Activated B cell treated with CpG ODN at 0.5 μM for 24 hours (primary cell): ENCODE measurements around the gene GID8. TPM values are rescaled to one million over a fixed set of nuclear protein-coding genes. Genes with fewer than 3 reads are reported as not detected.

Experiments
- ATAC-seq: fragments of 200-7000 bp; cut with Tn5 transposase; one replicate; pipeline ENCODE4 v1.10.0; 2021; ENCODE audit warnings: low read depth, mild to moderate bottlenecking, moderate library complexity
- CTCF ChIA-PET: fragments of 350-600 bp; sonication (Branson Sonifier 250); formaldehyde crosslinking; loops from one replicate; lab custom pipeline; 2021; ENCODE audit warnings: antibody characterized with exemption; lab: Charles Lee
- POLR2A ChIA-PET: fragments of 350-600 bp; sonication (Branson Sonifier 250); formaldehyde crosslinking; loops from one replicate; lab custom pipeline; 2021; ENCODE audit warnings: antibody characterized with exemption; lab: Charles Lee
- DNase-seq: peaks from one replicate; pipeline ENCODE4 v3.0.0; 2022
- H3K27ac Mint-ChIP-seq: one replicate; pipeline ENCODE4 v1.8.0; 2020; ENCODE audit warnings: mixed read lengths
- H3K27me3 Mint-ChIP-seq: one replicate; pipeline ENCODE4 v1.8.0; 2021; ENCODE audit warnings: mixed read lengths
- H3K36me3 Mint-ChIP-seq: one replicate; pipeline ENCODE4 v1.8.0; 2021; ENCODE audit warnings: low read depth, mixed read lengths
- H3K4me1 Mint-ChIP-seq: one replicate; pipeline ENCODE4 v1.8.0; 2021; ENCODE audit warnings: mixed read lengths
- H3K4me3 Mint-ChIP-seq: one replicate; pipeline ENCODE4 v1.8.0; 2020; ENCODE audit warnings: mild to moderate bottlenecking, mixed read lengths
- H3K9me3 Mint-ChIP-seq: one replicate; pipeline ENCODE4 v1.8.0; 2020; ENCODE audit warnings: mixed read lengths
- intact Hi-C: fragments of 100-400 bp; cut with micrococcal nuclease; formaldehyde crosslinking; loops from one replicate; pipeline ENCODE4 v1.15.1; 2024
- total RNA-seq: library from RNA; stranded (reverse); gene quantifications from 2 replicates; pipeline ENCODE4 v1.2.3, GENCODE V29; 2022
- TF ChIP-seq, protein P1 (sequence below): fragments of 200-600 bp; IDR thresholded peaks from one replicate; pipeline ENCODE4 v1.8.0; 2022; ENCODE audit warnings: antibody characterized with exemption, mild to moderate bottlenecking

The GID8 gene
- total RNA-seq, 1 donor from 2014 or later = 43.1 TPM

DNA sequence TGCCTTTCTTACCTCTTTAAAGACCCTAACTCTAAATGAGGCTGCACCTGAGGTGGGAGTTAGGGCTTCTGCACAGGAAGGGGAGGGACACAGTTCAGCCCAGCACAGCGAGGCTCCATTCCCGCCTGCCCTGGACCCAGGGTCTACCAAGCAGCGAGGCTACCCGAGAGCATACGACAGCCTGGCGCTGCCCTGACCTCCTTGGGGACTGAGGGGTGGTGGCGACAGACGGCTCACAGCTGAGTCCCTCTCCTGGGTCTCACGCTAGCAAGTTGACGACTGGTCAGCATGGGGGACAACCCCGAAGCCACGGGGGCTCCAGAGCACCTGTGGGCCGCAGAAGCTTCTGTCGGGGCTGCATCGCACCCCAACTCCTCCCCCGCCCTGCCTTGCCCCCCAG, 38.9 kb downstream of the GID8 start:
- Mint-ChIP-seq H3K27ac (no peak overlapping the region), H3K27me3 (peaks cover 27% of the 10 kb centered on the region), H3K36me3 (no peaks in the 10 kb centered on the region), H3K4me3 (peak overlapping the region; percentile 67), H3K9me3 (no peaks in the 10 kb centered on the region), H3K4me1 (peaks cover 53% of the 10 kb centered on the region)
- ATAC-seq (no peak), DNase-seq (no peak)
- intact Hi-C loops = loop anchor here (1.0 to 5.0 kb wide), 4 partner anchors 23 to 675 kb away; partner anchors contain the start of genes ADRM1 and DIDO1
- ChIA-PET POLR2A (interaction anchor here (1.6 to 2.2 kb wide), 3 partner anchors 23 to 39 kb away, joined by 6 to 23 read pairs (median 10); partner anchors contain the start of gene GID8), CTCF (interaction anchor here (1.2 to 1.8 kb wide), 3 partner anchors 30 to 76 kb away, joined by 4 to 6 read pairs (median 4); partner anchors contain the start of gene BHLHE23)
- TF ChIP-seq, protein P1, sequence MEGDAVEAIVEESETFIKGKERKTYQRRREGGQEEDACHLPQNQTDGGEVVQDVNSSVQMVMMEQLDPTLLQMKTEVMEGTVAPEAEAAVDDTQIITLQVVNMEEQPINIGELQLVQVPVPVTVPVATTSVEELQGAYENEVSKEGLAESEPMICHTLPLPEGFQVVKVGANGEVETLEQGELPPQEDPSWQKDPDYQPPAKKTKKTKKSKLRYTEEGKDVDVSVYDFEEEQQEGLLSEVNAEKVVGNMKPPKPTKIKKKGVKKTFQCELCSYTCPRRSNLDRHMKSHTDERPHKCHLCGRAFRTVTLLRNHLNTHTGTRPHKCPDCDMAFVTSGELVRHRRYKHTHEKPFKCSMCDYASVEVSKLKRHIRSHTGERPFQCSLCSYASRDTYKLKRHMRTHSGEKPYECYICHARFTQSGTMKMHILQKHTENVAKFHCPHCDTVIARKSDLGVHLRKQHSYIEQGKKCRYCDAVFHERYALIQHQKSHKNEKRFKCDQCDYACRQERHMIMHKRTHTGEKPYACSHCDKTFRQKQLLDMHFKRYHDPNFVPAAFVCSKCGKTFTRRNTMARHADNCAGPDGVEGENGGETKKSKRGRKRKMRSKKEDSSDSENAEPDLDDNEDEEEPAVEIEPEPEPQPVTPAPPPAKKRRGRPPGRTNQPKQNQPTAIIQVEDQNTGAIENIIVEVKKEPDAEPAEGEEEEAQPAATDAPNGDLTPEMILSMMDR = no peak

DNA sequence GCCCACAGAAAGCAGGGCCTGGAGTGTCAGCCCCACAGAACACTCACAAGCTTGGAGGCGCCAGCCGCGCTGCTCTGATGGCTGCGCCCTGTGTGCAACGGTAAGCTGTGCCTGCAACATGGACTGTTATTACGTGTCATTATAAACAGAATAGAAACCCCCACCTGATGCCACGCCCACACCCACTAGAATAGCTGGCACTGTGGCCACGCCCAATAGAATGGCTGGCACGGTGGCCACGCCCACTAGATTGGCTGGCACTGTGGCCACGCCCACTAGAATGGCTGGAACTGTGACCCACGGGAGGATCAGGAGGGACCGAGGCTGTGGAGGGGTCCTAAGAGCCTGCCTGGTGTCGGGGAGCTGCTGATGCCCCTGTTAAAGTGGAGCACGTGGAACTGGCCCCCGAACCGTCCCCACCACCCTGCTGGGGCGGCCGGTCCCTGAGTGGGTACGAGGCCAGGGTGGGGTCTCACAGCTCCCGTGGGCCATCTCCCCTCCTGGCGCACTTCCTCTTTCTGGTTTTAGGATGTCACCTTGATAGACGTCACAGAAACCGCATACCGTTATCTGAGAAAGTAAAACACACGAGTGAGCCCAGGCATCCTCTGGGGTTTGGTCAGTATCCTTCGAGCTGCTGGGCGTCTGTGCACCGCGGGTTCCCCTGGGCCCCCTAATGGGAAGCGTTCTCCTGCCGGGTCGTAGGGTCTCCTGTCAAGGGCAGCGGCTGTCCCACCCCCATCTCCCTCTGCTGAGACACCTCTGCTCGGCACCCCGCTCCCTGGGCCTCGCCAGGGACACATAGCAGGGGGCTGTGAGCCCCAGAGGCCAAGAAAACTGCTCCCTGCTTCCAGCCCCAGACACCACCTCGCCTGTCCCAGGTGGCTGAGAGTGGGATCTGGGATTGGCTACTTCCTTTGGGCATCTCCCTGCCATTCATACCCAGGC, 39.9 kb downstream of the GID8 start:
- peak overlapping the region; percentile 70 for H3K27ac Mint-ChIP-seq
- H3K36me3 Mint-ChIP-seq = no peaks in the 10 kb centered on the region
- H3K27me3 Mint-ChIP-seq = peaks cover 23% of the 10 kb centered on the region
- H3K9me3 Mint-ChIP-seq = no peaks in the 10 kb centered on the region
- DNase-seq = peak; percentile 84
- ATAC-seq = peak; percentile 81
- peaks cover 51% of the 10 kb centered on the region for H3K4me1 Mint-ChIP-seq
- peak overlapping the region; percentile 67 for H3K4me3 Mint-ChIP-seq
- POLR2A ChIA-PET = interaction anchor here (0.6 to 2.2 kb wide), 6 partner anchors 24 to 589 kb away, joined by 3 to 23 read pairs (median 6); partner anchors contain the start of genes DIDO1, GID8 and TCFL5
- CTCF ChIA-PET = interaction anchor here (0.8 to 2.5 kb wide), 5 partner anchors 29 to 77 kb away, joined by 3 to 11 read pairs (median 4); partner anchors contain the start of gene BHLHE23
- TF ChIP-seq, protein P1 = no peak
- intact Hi-C loops = loop anchor here (1.0 to 5.0 kb wide), 4 partner anchors 24 to 676 kb away; partner anchors contain the start of genes ADRM1 and DIDO1

DNA sequence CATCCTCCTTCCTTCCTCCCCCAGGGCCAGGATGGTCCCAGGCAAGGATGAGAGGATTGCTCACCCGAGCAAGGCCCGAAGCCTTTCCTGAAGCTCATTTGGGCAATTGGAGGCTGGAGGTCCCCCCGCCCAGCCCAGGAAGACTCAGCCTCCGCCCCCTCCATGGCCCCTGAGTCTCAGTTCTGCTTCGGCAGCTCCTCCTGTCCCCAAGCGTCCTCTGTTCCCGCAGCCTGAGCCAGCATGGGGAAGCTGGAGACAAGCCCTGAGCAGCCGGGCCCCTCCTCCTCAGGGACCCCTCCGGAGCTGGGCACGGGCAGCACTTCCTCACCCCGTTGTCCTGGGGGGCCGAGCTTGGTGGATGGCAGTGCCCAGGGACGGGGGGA, 40.6 kb downstream of the GID8 start:
- intact Hi-C loops = loop anchor here (5.0 kb wide), 1 partner anchor 676 kb away; the partner anchor contains the start of gene ADRM1
- Mint-ChIP-seq H3K36me3 (no peaks in the 10 kb centered on the region), H3K4me3 (peak overlapping the region; percentile 67), H3K27me3 (peaks cover 27% of the 10 kb centered on the region), H3K9me3 (no peaks in the 10 kb centered on the region), H3K4me1 (peaks cover 51% of the 10 kb centered on the region), H3K27ac (peak overlapping the region; percentile 56)
- TF ChIP-seq, protein P1 = no peak
- ChIA-PET CTCF (interaction anchor here (0.8 to 2.5 kb wide), 4 partner anchors 29 to 77 kb away, joined by 3 to 11 read pairs (median 4); partner anchors contain the start of gene BHLHE23), POLR2A (interaction anchor here (1.3 to 2.2 kb wide), 4 partner anchors 25 to 117 kb away, joined by 5 to 23 read pairs (median 8); partner anchors contain the start of genes GID8 and TCFL5)
- ATAC-seq (no peak), DNase-seq (no peak)

DNA sequence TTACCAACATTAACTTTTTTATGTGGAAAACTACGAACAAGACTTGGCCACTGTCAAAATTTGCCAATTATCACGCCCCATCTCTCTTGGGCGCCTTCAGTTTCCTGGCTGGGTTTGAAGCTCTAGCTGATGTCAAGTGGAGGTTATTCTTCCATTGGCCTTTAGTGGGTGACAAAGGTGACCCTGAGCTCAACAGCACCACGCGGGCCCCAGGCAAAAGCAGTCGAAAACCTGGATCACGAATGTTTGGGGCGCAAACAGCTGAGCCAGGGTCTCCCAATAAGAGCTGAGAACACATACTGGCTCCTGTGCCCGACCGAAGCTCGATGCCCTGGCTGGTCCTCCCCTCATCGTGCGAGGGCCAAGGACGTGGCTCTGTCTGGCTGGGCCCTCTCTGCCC, 41.4 kb downstream of the GID8 start:
- POLR2A ChIA-PET = interaction anchor here (0.8 kb wide), 1 partner anchor 80 kb away, joined by 3 read pairs; no protein-coding TSS in a partner anchor
- Mint-ChIP-seq H3K4me1 (peaks cover 51% of the 10 kb centered on the region), H3K27ac (no peak overlapping the region), H3K4me3 (no peak overlapping the region), H3K36me3 (no peaks in the 10 kb centered on the region), H3K27me3 (peaks cover 26% of the 10 kb centered on the region), H3K9me3 (no peaks in the 10 kb centered on the region)
- no peak for ATAC-seq
- TF ChIP-seq, protein P1 = no peak
- CTCF ChIA-PET = interaction anchor here (1.4 to 2.5 kb wide), 2 partner anchors 30 to 78 kb away, joined by 4 to 11 read pairs; no protein-coding TSS in a partner anchor
- DNase-seq = no peak
- intact Hi-C loops = loop anchor here (5.0 kb wide), 1 partner anchor 677 kb away; the partner anchor contains the start of gene ADRM1
